ENCODE measurements around the gene BBX. TPM values are rescaled to one million over a fixed set of nuclear protein-coding genes. Genes with fewer than 3 reads are reported as not detected.

Gene BBX
- total RNA-seq, 1 donor from 2014 or later = 51.6 TPM

DNA sequence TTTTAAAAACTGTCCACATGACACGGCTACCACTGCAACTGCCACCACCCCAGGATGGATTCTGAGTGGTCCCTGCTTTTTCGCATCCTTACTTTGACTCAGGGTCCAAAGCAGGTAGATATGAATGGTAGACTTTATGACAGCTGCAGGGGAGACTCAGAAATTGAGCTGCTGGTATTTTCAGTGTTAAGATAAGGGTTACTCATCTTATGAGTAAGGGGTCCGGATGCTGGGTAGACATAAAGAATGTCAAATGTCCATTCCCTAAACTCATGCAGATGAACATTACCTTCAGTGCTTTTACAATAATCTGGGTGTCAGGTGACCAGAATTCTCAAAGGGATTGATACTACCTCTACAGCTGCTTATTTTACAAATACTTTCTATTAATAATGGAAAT lies 25.9 kb upstream of the BBX start:
- Mint-ChIP-seq H3K4me1 (peaks cover 7% of the 10 kb centered on the region), H3K36me3 (ENCODE audit: low read depth) (no peaks in the 10 kb centered on the region), H3K27ac (ENCODE audit: unreplicated experiment) (no peak overlapping the region), H3K27me3 (ENCODE audit: low read depth) (peaks cover 3% of the 10 kb centered on the region), H3K9me3 (no peaks in the 10 kb centered on the region), H3K4me3 (no peak overlapping the region)
- DNase-seq (ENCODE audit: low read depth, low spot score) = no peak
- TF ChIP-seq, protein P1, sequence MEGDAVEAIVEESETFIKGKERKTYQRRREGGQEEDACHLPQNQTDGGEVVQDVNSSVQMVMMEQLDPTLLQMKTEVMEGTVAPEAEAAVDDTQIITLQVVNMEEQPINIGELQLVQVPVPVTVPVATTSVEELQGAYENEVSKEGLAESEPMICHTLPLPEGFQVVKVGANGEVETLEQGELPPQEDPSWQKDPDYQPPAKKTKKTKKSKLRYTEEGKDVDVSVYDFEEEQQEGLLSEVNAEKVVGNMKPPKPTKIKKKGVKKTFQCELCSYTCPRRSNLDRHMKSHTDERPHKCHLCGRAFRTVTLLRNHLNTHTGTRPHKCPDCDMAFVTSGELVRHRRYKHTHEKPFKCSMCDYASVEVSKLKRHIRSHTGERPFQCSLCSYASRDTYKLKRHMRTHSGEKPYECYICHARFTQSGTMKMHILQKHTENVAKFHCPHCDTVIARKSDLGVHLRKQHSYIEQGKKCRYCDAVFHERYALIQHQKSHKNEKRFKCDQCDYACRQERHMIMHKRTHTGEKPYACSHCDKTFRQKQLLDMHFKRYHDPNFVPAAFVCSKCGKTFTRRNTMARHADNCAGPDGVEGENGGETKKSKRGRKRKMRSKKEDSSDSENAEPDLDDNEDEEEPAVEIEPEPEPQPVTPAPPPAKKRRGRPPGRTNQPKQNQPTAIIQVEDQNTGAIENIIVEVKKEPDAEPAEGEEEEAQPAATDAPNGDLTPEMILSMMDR (conservative IDR thresholded peaks at IDR 0.05) = no peak

DNA sequence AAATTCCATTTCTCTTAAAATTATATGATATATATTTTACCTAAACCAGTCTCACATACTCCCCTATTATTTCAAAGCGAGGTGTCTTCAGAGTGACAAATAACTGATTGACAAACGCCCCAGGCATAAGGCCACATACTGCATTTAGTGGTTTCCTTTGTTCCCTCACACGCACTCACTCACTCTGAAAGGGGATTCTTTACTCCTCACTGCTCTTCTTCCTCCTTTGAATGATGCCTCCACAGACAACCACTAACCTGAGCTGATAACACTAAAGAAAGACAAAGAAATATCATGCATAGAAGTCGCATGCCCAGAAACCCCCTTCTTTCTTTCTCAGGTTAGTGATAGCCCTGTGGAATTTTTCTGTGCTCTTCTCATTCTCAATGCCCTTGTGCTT lies 24.1 kb upstream of the BBX start:
- Mint-ChIP-seq H3K4me1 (peaks cover 7% of the 10 kb centered on the region), H3K4me3 (no peak overlapping the region), H3K36me3 (ENCODE audit: low read depth) (no peaks in the 10 kb centered on the region), H3K27ac (ENCODE audit: unreplicated experiment) (no peak overlapping the region), H3K27me3 (ENCODE audit: low read depth) (peaks cover 1% of the 10 kb centered on the region), H3K9me3 (no peaks in the 10 kb centered on the region)
- DNase-seq (ENCODE audit: low read depth, low spot score) = no peak
- TF ChIP-seq, protein P1 (conservative IDR thresholded peaks at IDR 0.05) = no peak

DNA sequence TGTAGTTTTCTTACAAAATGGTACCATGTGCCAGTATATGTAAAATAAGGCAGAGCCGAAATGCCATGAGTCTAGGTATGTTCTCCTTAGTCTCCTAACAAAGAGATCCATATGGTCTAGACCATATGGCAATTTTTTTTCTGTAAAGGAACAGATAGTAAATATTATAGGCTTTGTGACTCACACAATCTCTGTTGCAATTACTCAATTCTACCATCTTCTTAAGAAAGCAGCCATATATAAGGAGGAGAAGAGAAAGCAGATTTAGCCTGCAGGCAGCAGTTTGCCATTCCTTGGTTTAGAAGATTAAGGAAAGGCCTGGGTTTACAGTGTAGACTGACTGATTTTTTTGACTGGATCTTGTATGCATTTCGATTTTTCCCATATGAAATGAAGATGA lies 16.3 kb upstream of the BBX start:
- no peaks in the 10 kb centered on the region for H3K4me1 Mint-ChIP-seq
- H3K27ac Mint-ChIP-seq (ENCODE audit: unreplicated experiment) = no peak overlapping the region
- H3K4me3 Mint-ChIP-seq = no peak overlapping the region
- no peaks in the 10 kb centered on the region for H3K9me3 Mint-ChIP-seq
- H3K36me3 Mint-ChIP-seq (ENCODE audit: low read depth) = no peaks in the 10 kb centered on the region
- TF ChIP-seq, protein P1 (conservative IDR thresholded peaks at IDR 0.05) = no peak
- H3K27me3 Mint-ChIP-seq (ENCODE audit: low read depth) = no peaks in the 10 kb centered on the region
- no peak for DNase-seq (ENCODE audit: low read depth, low spot score)

DNA sequence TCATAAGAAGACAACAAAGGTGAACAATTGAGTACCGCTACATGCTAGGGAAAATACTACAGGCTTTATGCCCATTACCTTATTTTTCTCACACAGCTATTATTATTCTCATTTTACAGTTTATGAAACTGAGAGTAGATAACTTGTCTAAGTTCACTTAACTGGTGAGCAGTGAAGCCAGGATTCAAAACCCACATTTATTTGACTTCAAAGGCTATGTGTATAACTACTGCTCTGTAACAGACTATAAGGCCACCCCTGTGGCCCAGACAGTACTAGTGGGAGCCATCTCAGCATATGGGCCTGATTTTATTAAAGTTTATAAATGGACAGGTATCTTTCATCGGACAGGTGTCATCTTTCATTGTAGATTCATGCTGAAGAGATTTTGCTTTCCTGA lies 14.4 kb upstream of the BBX start:
- no peaks in the 10 kb centered on the region for H3K36me3 Mint-ChIP-seq (ENCODE audit: low read depth)
- H3K27me3 Mint-ChIP-seq (ENCODE audit: low read depth) = no peaks in the 10 kb centered on the region
- no peaks in the 10 kb centered on the region for H3K4me1 Mint-ChIP-seq
- TF ChIP-seq, protein P1 (conservative IDR thresholded peaks at IDR 0.05) = no peak
- H3K27ac Mint-ChIP-seq (ENCODE audit: unreplicated experiment) = no peak overlapping the region
- H3K4me3 Mint-ChIP-seq = no peak overlapping the region
- DNase-seq (ENCODE audit: low read depth, low spot score) = no peak
- H3K9me3 Mint-ChIP-seq = no peaks in the 10 kb centered on the region

DNA sequence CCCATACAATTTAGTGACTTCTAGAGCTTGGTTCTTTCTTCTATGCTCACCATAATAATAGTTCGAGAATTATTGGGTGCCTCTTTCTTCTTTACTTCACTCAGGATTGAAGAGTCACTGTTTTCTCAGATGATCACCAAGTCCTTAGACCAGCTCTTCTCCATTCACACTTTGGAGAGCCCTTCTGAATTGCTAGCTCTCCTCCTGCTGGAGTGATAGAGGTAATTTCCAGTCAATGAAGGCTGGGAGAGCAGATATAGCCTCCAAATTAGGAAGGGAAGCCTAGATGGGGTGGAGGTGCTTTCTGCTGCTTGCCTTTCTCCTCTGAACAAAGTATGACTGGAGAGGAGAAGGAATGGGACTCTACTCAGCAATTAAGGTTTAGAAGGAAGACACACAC lies 10.7 kb upstream of the BBX start:
- Mint-ChIP-seq H3K9me3 (no peaks in the 10 kb centered on the region), H3K27ac (ENCODE audit: unreplicated experiment) (no peak overlapping the region), H3K4me3 (no peak overlapping the region), H3K4me1 (no peaks in the 10 kb centered on the region), H3K36me3 (ENCODE audit: low read depth) (no peaks in the 10 kb centered on the region), H3K27me3 (ENCODE audit: low read depth) (no peaks in the 10 kb centered on the region)
- DNase-seq (ENCODE audit: low read depth, low spot score) = no peak
- TF ChIP-seq, protein P1 (conservative IDR thresholded peaks at IDR 0.05) = no peak

DNA sequence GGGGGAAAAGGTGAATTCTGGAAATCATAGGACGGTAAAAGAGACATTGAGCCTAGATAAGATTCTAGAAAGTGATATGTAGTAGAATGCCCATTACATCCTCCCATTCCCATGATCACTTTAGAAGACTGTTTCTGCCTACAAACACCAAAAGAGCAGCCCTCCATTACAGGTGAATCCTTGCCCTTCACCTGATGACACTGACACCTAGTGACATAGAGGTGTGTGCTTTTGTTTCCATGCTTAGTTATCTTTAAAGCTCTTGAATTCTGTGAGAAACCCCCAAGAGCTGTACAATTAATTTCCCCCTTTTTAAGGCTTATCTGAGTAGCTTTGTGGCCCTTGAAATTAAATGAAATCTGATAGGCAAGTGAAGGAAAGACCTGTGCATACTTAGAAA lies 8.3 kb upstream of the BBX start:
- no peak overlapping the region for H3K27ac Mint-ChIP-seq (ENCODE audit: unreplicated experiment)
- no peaks in the 10 kb centered on the region for H3K9me3 Mint-ChIP-seq
- TF ChIP-seq, protein P1 (conservative IDR thresholded peaks at IDR 0.05) = no peak
- no peak for DNase-seq (ENCODE audit: low read depth, low spot score)
- H3K27me3 Mint-ChIP-seq (ENCODE audit: low read depth) = no peaks in the 10 kb centered on the region
- H3K4me1 Mint-ChIP-seq = no peaks in the 10 kb centered on the region
- H3K4me3 Mint-ChIP-seq = no peak overlapping the region
- H3K36me3 Mint-ChIP-seq (ENCODE audit: low read depth) = no peaks in the 10 kb centered on the region
